K562 (cell line): ENCODE results near the gene MYL10.

ENCODE experiments used
- CTCF ChIP-seq, 3 experiments: IDR thresholded peaks in 2 of 3; conservative IDR thresholded peaks in 1 of 3; 2 replicates each; pipeline ENCODE4 v1.5.1; 2011 to 2012; ENCODE audit warnings: low read length in 3 of 3, mild to moderate bottlenecking in 3 of 3, control low read depth in 2 of 3, improper control_type of control experiment in 1 of 3, inconsistent platforms in 1 of 3, low read depth in 1 of 3, mixed read lengths in 1 of 3, moderate library complexity in 1 of 3; ENCODE audit not compliant: insufficient read depth in 2 of 3
- FOXO4 ChIP-seq: fragments of 450-650 bp; formaldehyde crosslinking; IDR thresholded peaks from 2 replicates; pipeline ENCODE4 v1.4.0; 2020; ENCODE audit warnings: mild to moderate bottlenecking, moderate library complexity
- NKRF ChIP-seq: fragments of 450-650 bp; IDR thresholded peaks from 2 replicates; pipeline ENCODE4 v1.6.1; 2016; ENCODE audit warnings: borderline replicate concordance
- TCF7L2 ChIP-seq: fragments of 150-350 bp; IDR thresholded peaks from 2 replicates; pipeline ENCODE4 v1.6.1; 2016; ENCODE audit warnings: low read depth, mild to moderate bottlenecking, low read length, moderate library complexity

GRCh38 chr7:101604331-101604933, 24.7 kb downstream of the MYL10 start:
- TF ChIP-seq FOXO4 (CRISPR knock-in tag) (no peak), TCF7L2 (no peak), CTCF (IDR thresholded peaks at IDR 0.05 in 2 of 3, conservative IDR thresholded peaks at IDR 0.05 in 1 of 3; ENCODE audit: insufficient read depth in 2 of 3, low read depth in 1 of 3, low read length in 3 of 3) (no peak), NKRF (no peak)
